ENCODE data around the gene ATP9B.

GRCh38 chr18:79274823-79275222 is 205.6 kb downstream of the ATP9B start:
- TF ChIP-seq TAF1 (IDR thresholded peaks at IDR 0.05; ENCODE audit: low read depth, low read length), result no peak
- no peak for TF ChIP-seq POLR2A (IDR thresholded peaks at IDR 0.05; ENCODE audit: low read depth, low read length)

Measured in GM12891 (cell line).